ENCODE measurements around the gene RABL2B. TPM values are rescaled to one million over a fixed set of nuclear protein-coding genes. Genes with fewer than 3 reads are reported as not detected.
"Not testable (repeated sequence)": the region's sequence is repeated elsewhere in the genome, so short reads cannot be mapped to it uniquely, and the experiment has no call there.

The RABL2B gene
- total RNA-seq, 1 experiment from 2014 or later = 36.7 TPM

DNA sequence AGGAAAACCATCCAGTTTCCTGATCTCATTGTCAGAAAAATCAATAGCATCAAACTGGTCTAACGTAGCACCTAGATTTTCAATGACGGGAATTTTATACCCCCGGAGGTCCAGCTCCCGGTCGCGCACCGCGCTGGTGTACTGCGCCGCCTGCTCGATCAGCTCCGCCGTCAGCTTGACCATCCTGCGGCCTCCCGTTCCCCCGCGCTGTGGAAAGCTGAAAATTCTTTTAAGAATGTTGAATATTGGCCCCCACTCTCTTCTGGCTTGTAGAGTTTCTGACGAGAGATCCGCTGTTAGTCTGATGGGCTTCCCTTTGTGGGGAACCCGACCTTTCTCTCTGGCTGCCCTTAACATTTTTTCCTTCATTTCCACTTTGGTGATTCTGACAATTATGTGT lies 28.2 kb downstream of the RABL2B start:
- POLR2A ChIA-PET; H3K27ac ChIP-seq (ENCODE audit: low read depth, low read length); H3K9ac ChIP-seq (ENCODE audit: low read length); intact Hi-C loops (cut with micrococcal nuclease); H3K4me3 ChIP-seq (replicated peaks in 1 of 2; ENCODE audit: low read depth in 1 of 2, low read length in 2 of 2); BruUV-seq (replicated peaks); H4K20me1 ChIP-seq (ENCODE audit: insufficient read depth); DNase-seq (ENCODE audit: low read depth, low spot score); RAD21 ChIA-PET (ENCODE audit: low non-redundant PET in 1 of 2, low total read pairs in 2 of 2, uncharacterized antibody in 2 of 2, unreplicated experiment in 2 of 2); CTCF ChIA-PET; ATAC-seq; H3K9me3 ChIP-seq (ENCODE audit: control insufficient read depth in 1 of 2, insufficient read depth in 1 of 2, low read depth in 1 of 2, low read length in 2 of 2); H2AFZ ChIP-seq (ENCODE audit: low read depth, low read length, poor library complexity, severe bottlenecking); H3K79me2 ChIP-seq (ENCODE audit: insufficient read depth, low read length); H3K9me2 ChIP-seq (ENCODE audit: insufficient read depth); H3K27me3 ChIP-seq (ENCODE audit: insufficient read depth, low read length); H3K4me2 ChIP-seq (ENCODE audit: low read length); H3K36me3 ChIP-seq (ENCODE audit: control insufficient read depth in 1 of 2, insufficient read depth in 2 of 2, low read length in 2 of 2); H3K4me1 ChIP-seq (ENCODE audit: control insufficient read depth in 1 of 2, insufficient read depth in 2 of 2, low read length in 2 of 2): not testable (repeated sequence)

DNA sequence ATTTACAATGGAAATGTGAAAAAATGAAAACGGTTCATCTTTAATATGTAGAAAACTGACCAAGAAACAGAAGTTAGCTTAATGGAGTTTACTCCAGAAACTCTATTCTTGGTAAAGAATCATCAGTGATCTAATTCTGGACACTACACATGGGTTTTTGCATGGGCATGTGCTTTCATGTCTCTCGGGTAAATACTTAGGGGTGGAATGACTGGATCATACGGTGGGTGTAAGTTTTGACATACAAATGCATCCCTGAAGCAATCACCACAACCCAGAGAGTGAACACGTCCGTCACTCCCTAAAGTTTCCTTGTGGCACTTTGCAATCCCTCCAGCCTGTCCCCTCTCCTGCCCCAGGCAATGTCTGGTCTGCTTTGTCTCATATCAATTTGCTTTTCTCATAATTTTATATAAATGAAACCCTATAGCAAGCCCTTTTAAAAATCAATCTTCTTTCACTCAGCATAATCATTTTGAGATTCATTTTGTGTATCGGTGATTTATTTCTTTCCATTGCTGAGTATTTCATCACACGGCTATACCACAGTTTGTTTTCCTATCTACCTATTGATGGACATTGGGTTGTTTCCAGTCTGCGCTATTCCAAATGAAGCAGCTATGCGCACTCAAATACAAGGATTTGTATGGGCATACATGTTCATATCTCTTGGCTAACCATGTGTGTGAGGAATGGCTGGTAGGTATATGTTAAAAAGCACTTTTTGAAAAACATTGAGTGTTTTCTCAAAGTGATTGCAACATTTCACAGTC lies 33.9 kb downstream of the RABL2B start:
- BruUV-seq (replicated peaks); H3K36me3 ChIP-seq (ENCODE audit: control insufficient read depth in 1 of 2, insufficient read depth in 2 of 2, low read length in 2 of 2); DNase-seq (ENCODE audit: low read depth, low spot score); H3K27me3 ChIP-seq (ENCODE audit: insufficient read depth, low read length); intact Hi-C loops (cut with micrococcal nuclease); RAD21 ChIA-PET (ENCODE audit: low non-redundant PET in 1 of 2, low total read pairs in 2 of 2, uncharacterized antibody in 2 of 2, unreplicated experiment in 2 of 2); H3K9ac ChIP-seq (ENCODE audit: low read length); H3K9me2 ChIP-seq (ENCODE audit: insufficient read depth); H3K4me1 ChIP-seq (ENCODE audit: control insufficient read depth in 1 of 2, insufficient read depth in 2 of 2, low read length in 2 of 2); CTCF ChIA-PET; H4K20me1 ChIP-seq (ENCODE audit: insufficient read depth); H3K4me2 ChIP-seq (ENCODE audit: low read length); POLR2A ChIA-PET; H3K9me3 ChIP-seq (ENCODE audit: control insufficient read depth in 1 of 2, insufficient read depth in 1 of 2, low read depth in 1 of 2, low read length in 2 of 2); H3K79me2 ChIP-seq (ENCODE audit: insufficient read depth, low read length); H2AFZ ChIP-seq (ENCODE audit: low read depth, low read length, poor library complexity, severe bottlenecking); H3K27ac ChIP-seq (ENCODE audit: low read depth, low read length); ATAC-seq; H3K4me3 ChIP-seq (replicated peaks in 1 of 2; ENCODE audit: low read depth in 1 of 2, low read length in 2 of 2): not testable (repeated sequence)

- H3K9ac ChIP-seq (ENCODE audit: low read length); H3K4me1 ChIP-seq (ENCODE audit: control insufficient read depth in 1 of 2, insufficient read depth in 2 of 2, low read length in 2 of 2); H3K27me3 ChIP-seq (ENCODE audit: insufficient read depth, low read length); CTCF ChIA-PET; H3K36me3 ChIP-seq (ENCODE audit: control insufficient read depth in 1 of 2, insufficient read depth in 2 of 2, low read length in 2 of 2); H3K4me2 ChIP-seq (ENCODE audit: low read length); intact Hi-C loops (cut with micrococcal nuclease); H3K27ac ChIP-seq (ENCODE audit: low read depth, low read length); DNase-seq (ENCODE audit: low read depth, low spot score); H4K20me1 ChIP-seq (ENCODE audit: insufficient read depth); H2AFZ ChIP-seq (ENCODE audit: low read depth, low read length, poor library complexity, severe bottlenecking); H3K4me3 ChIP-seq (replicated peaks in 1 of 2; ENCODE audit: low read depth in 1 of 2, low read length in 2 of 2); BruUV-seq (replicated peaks); RAD21 ChIA-PET (ENCODE audit: low non-redundant PET in 1 of 2, low total read pairs in 2 of 2, uncharacterized antibody in 2 of 2, unreplicated experiment in 2 of 2); H3K79me2 ChIP-seq (ENCODE audit: insufficient read depth, low read length); H3K9me3 ChIP-seq (ENCODE audit: control insufficient read depth in 1 of 2, insufficient read depth in 1 of 2, low read depth in 1 of 2, low read length in 2 of 2); ATAC-seq; POLR2A ChIA-PET; H3K9me2 ChIP-seq (ENCODE audit: insufficient read depth): not testable (repeated sequence)
Measured at GRCh38 chr22:50748630-50749029, 34.8 kb downstream of the RABL2B start.

DNA sequence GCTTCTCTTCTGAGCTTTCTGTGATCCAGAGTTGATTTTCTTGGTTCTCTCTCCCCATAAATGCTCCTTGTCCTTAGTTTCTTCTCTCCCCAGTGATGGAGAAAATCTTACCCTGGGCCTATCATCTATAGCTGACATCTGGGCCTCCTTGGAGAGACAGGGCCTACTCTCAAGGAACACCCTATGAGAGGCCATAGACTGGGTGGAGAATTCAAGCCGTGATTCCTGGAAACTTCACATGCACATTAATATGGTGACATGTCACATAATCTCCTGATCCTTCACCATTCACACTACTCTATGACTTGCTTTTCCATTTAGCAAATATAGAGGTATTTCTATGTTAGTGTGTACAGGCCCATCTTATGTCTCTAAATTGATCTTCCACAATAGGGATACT lies 35.9 kb downstream of the RABL2B start:
- H3K9ac ChIP-seq (ENCODE audit: low read length); intact Hi-C loops (cut with micrococcal nuclease); H3K36me3 ChIP-seq (ENCODE audit: control insufficient read depth in 1 of 2, insufficient read depth in 2 of 2, low read length in 2 of 2); BruUV-seq (replicated peaks); ATAC-seq; H3K9me3 ChIP-seq (ENCODE audit: control insufficient read depth in 1 of 2, insufficient read depth in 1 of 2, low read depth in 1 of 2, low read length in 2 of 2); H3K4me1 ChIP-seq (ENCODE audit: control insufficient read depth in 1 of 2, insufficient read depth in 2 of 2, low read length in 2 of 2); H4K20me1 ChIP-seq (ENCODE audit: insufficient read depth); H3K79me2 ChIP-seq (ENCODE audit: insufficient read depth, low read length); CTCF ChIA-PET; H3K27me3 ChIP-seq (ENCODE audit: insufficient read depth, low read length); POLR2A ChIA-PET; RAD21 ChIA-PET (ENCODE audit: low non-redundant PET in 1 of 2, low total read pairs in 2 of 2, uncharacterized antibody in 2 of 2, unreplicated experiment in 2 of 2); H2AFZ ChIP-seq (ENCODE audit: low read depth, low read length, poor library complexity, severe bottlenecking); H3K9me2 ChIP-seq (ENCODE audit: insufficient read depth); H3K4me2 ChIP-seq (ENCODE audit: low read length); H3K4me3 ChIP-seq (replicated peaks in 1 of 2; ENCODE audit: low read depth in 1 of 2, low read length in 2 of 2); DNase-seq (ENCODE audit: low read depth, low spot score); H3K27ac ChIP-seq (ENCODE audit: low read depth, low read length): not testable (repeated sequence)
